Neuronal stem cell (in vitro differentiated cells): ENCODE data around the gene MYOF.

Experiments
- DNase-seq: peaks from one replicate; pipeline ENCODE4 v3.0.0-alpha.2; 2013; ENCODE audit warnings: low spot score
- H2AFZ ChIP-seq: one replicate; pipeline ENCODE4 v1.6.1; 2013; ENCODE audit warnings: mild to moderate bottlenecking, low read length, inconsistent platforms
- H2AK5ac ChIP-seq: 2 replicates; pipeline ENCODE4 v1.6.1; 2013; ENCODE audit warnings: low read depth, mild to moderate bottlenecking, inconsistent platforms, low read length, moderate library complexity, mixed read lengths
- H2BK120ac ChIP-seq: 2 replicates; pipeline ENCODE4 v1.6.1; 2013; ENCODE audit warnings: low read depth, mild to moderate bottlenecking, inconsistent platforms, low read length, moderate library complexity, mixed read lengths
- H2BK12ac ChIP-seq: one replicate; pipeline ENCODE4 v1.6.1; 2013; ENCODE audit warnings: low read length, inconsistent platforms
- H2BK15ac ChIP-seq: 2 replicates; pipeline ENCODE4 v1.6.1; 2013; ENCODE audit warnings: mild to moderate bottlenecking, low read length, inconsistent platforms, mixed read lengths
- H2BK5ac ChIP-seq: one replicate; pipeline ENCODE4 v1.6.1; 2013; ENCODE audit warnings: inconsistent platforms, mild to moderate bottlenecking, low read length, moderate library complexity
- H3K14ac ChIP-seq: one replicate; pipeline ENCODE4 v1.6.1; 2013; ENCODE audit warnings: low read length, inconsistent platforms
- H3K18ac ChIP-seq: 2 replicates; pipeline ENCODE4 v1.6.1; 2013; ENCODE audit warnings: low read length, inconsistent platforms
- H3K23ac ChIP-seq: 2 replicates; pipeline ENCODE4 v1.6.1; 2013; ENCODE audit warnings: low read depth, mild to moderate bottlenecking, mixed read lengths, low read length, inconsistent platforms; ENCODE audit not compliant: poor library complexity
- H3K27ac ChIP-seq: replicated peaks from 3 replicates; pipeline ENCODE4 v1.5.1; 2013; ENCODE audit warnings: low read length, inconsistent platforms
- H3K27me3 ChIP-seq, 3 experiments: 2 replicates each; pipeline ENCODE4 v1.6.1; 2013; ENCODE audit warnings: low read length in 3 of 3, mild to moderate bottlenecking in 2 of 3, inconsistent platforms in 1 of 3, low read depth in 1 of 3, mixed read lengths in 1 of 3, moderate library complexity in 1 of 3; ENCODE audit not compliant: control insufficient read depth in 3 of 3, insufficient read depth in 3 of 3
- H3K36me3 ChIP-seq, 2 donors: replicated peaks in 1 of 2; 2 replicates each; pipeline ENCODE4 v1.6.1; 2013; ENCODE audit warnings: low read length in 2 of 2; ENCODE audit not compliant: control insufficient read depth in 2 of 2, insufficient read depth in 2 of 2
- H3K4ac ChIP-seq: 2 replicates; pipeline ENCODE4 v1.6.1; 2013; ENCODE audit warnings: inconsistent platforms, mild to moderate bottlenecking, low read length, moderate library complexity
- H3K4me1 ChIP-seq, 2 donors: 1 replicate in 1 of 2; 2 replicates in 1 of 2; pipeline ENCODE4 v1.6.1; 2013; ENCODE audit warnings: low read length in 2 of 2, low read depth in 1 of 2; ENCODE audit not compliant: control insufficient read depth in 2 of 2, insufficient read depth in 1 of 2
- H3K4me2 ChIP-seq: one replicate; pipeline ENCODE4 v1.6.1; 2013; ENCODE audit warnings: mild to moderate bottlenecking, low read length, inconsistent platforms; ENCODE audit not compliant: insufficient read depth, poor library complexity, severe bottlenecking
- H3K4me3 ChIP-seq, 2 donors: 2 replicates each; pipeline ENCODE4 v1.5.1; 2013; ENCODE audit warnings: low read length in 2 of 2, mild to moderate bottlenecking in 2 of 2, inconsistent platforms in 1 of 2, moderate library complexity in 1 of 2
- H3K79me1 ChIP-seq: one replicate; pipeline ENCODE4 v1.6.1; 2013; ENCODE audit warnings: low read depth, mild to moderate bottlenecking, inconsistent platforms, low read length, moderate library complexity
- H3K9ac ChIP-seq: one replicate; pipeline ENCODE4 v1.6.1; 2013; ENCODE audit warnings: mild to moderate bottlenecking, low read depth, low read length, inconsistent platforms; ENCODE audit not compliant: poor library complexity
- H3K9me3 ChIP-seq, 2 donors: replicated peaks in 1 of 2; 2 replicates each; pipeline versions ENCODE3 to v1.6.1; 2013; ENCODE audit warnings: low read length in 2 of 2, mild to moderate bottlenecking in 2 of 2, inconsistent platforms in 1 of 2, low read depth in 1 of 2, mixed read lengths in 1 of 2, moderate library complexity in 1 of 2; ENCODE audit not compliant: control insufficient read depth in 2 of 2, insufficient read depth in 1 of 2
- H4K8ac ChIP-seq: one replicate; pipeline ENCODE4 v1.6.1; 2013; ENCODE audit warnings: low read depth, mild to moderate bottlenecking, inconsistent platforms, low read length, moderate library complexity
- H4K91ac ChIP-seq: one replicate; pipeline ENCODE4 v1.6.1; 2013; ENCODE audit warnings: low read length, low read depth, mild to moderate bottlenecking, inconsistent platforms; ENCODE audit not compliant: poor library complexity
- WGBS, 2 donors: extraction: QIAGEN DNeasy Blood & Tissue Kit; methylation state at CpG; one replicate each; pipeline ENCODE4 v1.1.7; 2013; ENCODE audit warnings: missing lambda C conversion rate in 2 of 2, mixed read lengths in 1 of 2; ENCODE audit not compliant: insufficient read length in 2 of 2, insufficient replicate concordance in 1 of 2; ENCODE audit errors: extremely low coverage in 2 of 2; 5-methylcytosine and 5-hydroxymethylcytosine counted together

Gene MYOF

DNA sequence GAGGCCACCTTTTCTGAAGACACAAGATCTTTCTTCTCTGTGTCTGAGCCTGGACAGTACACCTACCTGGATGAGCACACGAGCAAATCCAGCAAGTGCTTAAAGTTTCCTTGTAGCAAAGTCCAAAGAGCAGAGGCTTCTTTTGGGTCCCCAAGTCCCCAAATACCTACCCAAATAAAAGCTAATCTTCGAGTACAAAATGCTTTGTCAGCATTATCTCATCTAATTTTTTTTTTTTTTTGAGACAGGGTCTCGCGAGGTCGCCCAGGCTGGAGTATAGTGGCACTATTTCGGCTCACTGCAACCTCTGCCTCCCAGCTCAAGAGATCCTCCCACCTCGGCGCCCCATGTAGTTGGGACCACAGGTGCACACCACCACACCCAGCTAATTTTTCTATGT, 24.6 kb downstream of the MYOF start:
- no CpG with 5 or more reads among the region's 8 CpGs for WGBS, 2 donors
- no peak overlapping the region for H3K18ac ChIP-seq
- H3K27ac ChIP-seq, result no peak overlapping the region

GRCh38 chr10:93456480-93456879, 25.7 kb downstream of the MYOF start:
- no peak overlapping the region for H4K8ac ChIP-seq
- H3K23ac ChIP-seq, result no peak overlapping the region
- no peak overlapping the region for H3K9ac ChIP-seq
- no peaks in the 10 kb centered on the region for H3K9me3 ChIP-seq
- H3K4me3 ChIP-seq, result no peak overlapping the region
- no peak overlapping the region for H3K14ac ChIP-seq
- H2BK12ac ChIP-seq, result no peak overlapping the region
- no peak overlapping the region for H2AFZ ChIP-seq
- H4K91ac ChIP-seq, result no peak overlapping the region
- H2BK15ac ChIP-seq, result peak overlapping the region; percentile 11
- H3K79me1 ChIP-seq, result no peaks in the 10 kb centered on the region
- no peak overlapping the region for H2BK5ac ChIP-seq
- H3K27me3 ChIP-seq, result no peaks in the 10 kb centered on the region
- no peak overlapping the region for H3K27ac ChIP-seq
- peak overlapping the region; percentile 16 for H3K18ac ChIP-seq
- H3K4me2 ChIP-seq, result no peak overlapping the region
- DNase-seq, result no peak
- no CpG with 5 or more reads among the region's 7 CpGs for WGBS, 2 donors
- H3K36me3 ChIP-seq, result peaks cover 0 to 4% of the 10 kb centered on the region in 2 donors
- H2AK5ac ChIP-seq, result no peak overlapping the region
- no peak overlapping the region for H2BK120ac ChIP-seq
- H3K4ac ChIP-seq, result no peak overlapping the region
- peaks cover 16 to 23% of the 10 kb centered on the region in 2 donors for H3K4me1 ChIP-seq

More for the DNA sequence above, 24.6 kb downstream of the MYOF start:
- no peaks in the 10 kb centered on the region for H3K9me3 ChIP-seq
- no peak overlapping the region for H3K4me2 ChIP-seq
- no peak overlapping the region for H2AFZ ChIP-seq
- H3K14ac ChIP-seq, result no peak overlapping the region
- no peak for DNase-seq
- no peaks in the 10 kb centered on the region for H3K36me3 ChIP-seq
- H3K4me3 ChIP-seq, result no peak overlapping the region
- no peak overlapping the region for H2BK5ac ChIP-seq
- no peak overlapping the region for H2AK5ac ChIP-seq
- H2BK15ac ChIP-seq, result no peak overlapping the region
- H2BK120ac ChIP-seq, result no peak overlapping the region
- H3K4me1 ChIP-seq, result peaks cover 16 to 26% of the 10 kb centered on the region in 2 donors
- no peak overlapping the region for H3K23ac ChIP-seq
- H3K9ac ChIP-seq, result no peak overlapping the region
- no peaks in the 10 kb centered on the region for H3K27me3 ChIP-seq
- no peak overlapping the region for H2BK12ac ChIP-seq
- no peaks in the 10 kb centered on the region for H3K79me1 ChIP-seq
- H4K91ac ChIP-seq, result no peak overlapping the region
- H4K8ac ChIP-seq, result no peak overlapping the region
- H3K4ac ChIP-seq, result no peak overlapping the region

DNA sequence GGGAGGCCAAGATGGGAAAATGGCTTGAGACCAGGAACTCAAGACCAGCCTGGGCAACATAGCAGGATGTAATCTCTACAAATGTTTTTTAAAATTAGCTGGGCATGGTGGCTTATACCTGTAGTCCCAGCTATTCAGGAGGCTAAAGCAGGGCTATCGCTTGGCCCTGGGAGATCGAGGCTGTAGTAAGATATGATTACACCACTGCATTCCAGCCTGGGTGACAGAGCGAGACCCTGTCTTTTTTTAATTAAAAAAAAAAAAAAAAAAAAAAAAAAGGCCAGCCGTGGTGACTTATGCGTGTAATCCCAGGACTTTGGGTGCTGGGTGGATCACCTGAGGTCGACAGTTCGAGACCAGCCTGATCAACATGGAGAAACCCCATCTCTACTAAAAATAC, 27.4 kb downstream of the MYOF start:
- H2BK15ac ChIP-seq, result no peak overlapping the region
- H3K14ac ChIP-seq, result no peak overlapping the region
- peaks cover 0 to 12% of the 10 kb centered on the region in 2 donors for H3K36me3 ChIP-seq
- no peak overlapping the region for H2BK5ac ChIP-seq
- H4K91ac ChIP-seq, result no peak overlapping the region
- no peaks in the 10 kb centered on the region for H3K9me3 ChIP-seq
- no peak overlapping the region for H3K18ac ChIP-seq
- H2AK5ac ChIP-seq, result no peak overlapping the region
- WGBS, 2 donors, result no CpG with 5 or more reads among the region's 7 CpGs
- H2AFZ ChIP-seq, result no peak overlapping the region
- no peak overlapping the region for H4K8ac ChIP-seq
- no peak overlapping the region for H3K4ac ChIP-seq
- no peaks in the 10 kb centered on the region for H3K27me3 ChIP-seq
- H3K4me2 ChIP-seq, result no peak overlapping the region
- no peak for DNase-seq
- no peak overlapping the region for H3K23ac ChIP-seq
- H3K4me1 ChIP-seq, result peaks cover 16 to 18% of the 10 kb centered on the region in 2 donors
- no peak overlapping the region for H3K27ac ChIP-seq
- H2BK12ac ChIP-seq, result no peak overlapping the region
- H3K4me3 ChIP-seq, result no peak overlapping the region
- no peak overlapping the region for H2BK120ac ChIP-seq
- no peak overlapping the region for H3K9ac ChIP-seq
- no peaks in the 10 kb centered on the region for H3K79me1 ChIP-seq

- Histone ChIP-seq H3K9me3 (no peaks in the 10 kb centered on the region), H3K23ac (no peak overlapping the region), H3K14ac (no peak overlapping the region), H3K36me3 (peaks cover 0 to 12% of the 10 kb centered on the region in 2 donors), H2BK12ac (no peak overlapping the region), H3K4me1 (peaks cover 12 to 16% of the 10 kb centered on the region in 2 donors), H3K27me3 (no peaks in the 10 kb centered on the region), H3K9ac (no peak overlapping the region), H4K8ac (no peak overlapping the region), H2BK5ac (no peak overlapping the region), H3K27ac (no peak overlapping the region), H3K18ac (no peak overlapping the region), H3K4me2 (no peak overlapping the region), H3K4ac (no peak overlapping the region), H2AFZ (no peak overlapping the region), H3K79me1 (no peaks in the 10 kb centered on the region), H2AK5ac (no peak overlapping the region), H3K4me3 (no peak overlapping the region), H2BK120ac (no peak overlapping the region), H4K91ac (no peak overlapping the region), H2BK15ac (no peak overlapping the region)
- no CpG with 5 or more reads among the region's 2 CpGs for WGBS, 2 donors
- DNase-seq, result no peak
Observed at GRCh38 chr10:93454146-93454545, 28.0 kb downstream of the MYOF start.
